HFFc6 (cell line): Measurements from ENCODE around the gene SLC12A2. TPM values are rescaled to one million over a fixed set of nuclear protein-coding genes. Genes with fewer than 3 reads are reported as not detected.

Experiments used
- DNase-seq: peaks from one replicate; pipeline ENCODE4 v3.0.0-alpha.2; 2018
- H3K27ac Mint-ChIP-seq: 2 replicates; pipeline ENCODE4 v1.8.0; 2020; ENCODE audit warnings: mild to moderate bottlenecking, mixed read lengths
- H3K27me3 Mint-ChIP-seq: 2 replicates; pipeline ENCODE4 v1.8.0; 2021; ENCODE audit warnings: mild to moderate bottlenecking, moderate library complexity, mixed read lengths; ENCODE audit not compliant: insufficient read depth
- H3K36me3 Mint-ChIP-seq: 2 replicates; pipeline ENCODE4 v1.8.0; 2021; ENCODE audit warnings: low read depth, mixed read lengths
- H3K4me1 Mint-ChIP-seq: 2 replicates; pipeline ENCODE4 v1.8.0; 2020; ENCODE audit warnings: low read depth, mixed read lengths
- H3K4me3 Mint-ChIP-seq: 2 replicates; pipeline ENCODE4 v1.8.0; 2020; ENCODE audit warnings: mild to moderate bottlenecking, moderate library complexity, mixed read lengths
- H3K9me3 Mint-ChIP-seq: 2 replicates; pipeline ENCODE4 v1.8.0; 2020; ENCODE audit warnings: mild to moderate bottlenecking, mixed read lengths
- CTCF ChIP-seq: fragments of 200-600 bp; sonication (generic); IDR thresholded peaks from 2 replicates; pipeline ENCODE4 v1.5.0; 2021; ENCODE audit warnings: antibody characterized with exemption, mild to moderate bottlenecking
- total RNA-seq, 6 experiments: library from RNA; stranded (reverse); fragmentation: NEBNext Ultra II Directional; extraction: Animal tissue kit (Norgen Biotek cat#: 25700); gene quantifications; 2 replicates in 1 of 6; 3 replicates in 5 of 6; pipeline ENCODE4 v1.2.3, GENCODE V29; 2021

Gene SLC12A2
- total RNA-seq, 6 experiments from 2014 or later: 14.8 to 17.9 (median 16.1) TPM

GRCh38 chr5:128084228-128085167 lies 932 bp downstream of the SLC12A2 start:
- TF ChIP-seq CTCF: no peak
- peak overlapping the region; percentile 34; the same call in 1 of the 2 replicates for H3K27ac Mint-ChIP-seq
- DNase-seq: peak; percentile 2
- peak overlapping the region; percentile 87 for H3K4me3 Mint-ChIP-seq
- H3K36me3 Mint-ChIP-seq: peaks cover 7% of the 10 kb centered on the region
- peaks cover 37% of the 10 kb centered on the region for H3K4me1 Mint-ChIP-seq
- no peaks in the 10 kb centered on the region for H3K9me3 Mint-ChIP-seq
- no peaks in the 10 kb centered on the region for H3K27me3 Mint-ChIP-seq

GRCh38 chr5:128085413-128085812 lies 1.8 kb downstream of the SLC12A2 start:
- peaks cover 30% of the 10 kb centered on the region for H3K4me1 Mint-ChIP-seq
- H3K9me3 Mint-ChIP-seq: no peaks in the 10 kb centered on the region
- H3K36me3 Mint-ChIP-seq: peaks cover 7% of the 10 kb centered on the region
- H3K4me3 Mint-ChIP-seq: peak overlapping the region; percentile 87
- no peak for TF ChIP-seq CTCF
- DNase-seq: no peak
- no peak overlapping the region for H3K27ac Mint-ChIP-seq
- H3K27me3 Mint-ChIP-seq: no peaks in the 10 kb centered on the region

- Mint-ChIP-seq H3K36me3 (peaks cover 6% of the 10 kb centered on the region; the same call in 1 of the 2 replicates), H3K4me3 (no peak overlapping the region), H3K4me1 (peaks cover 14% of the 10 kb centered on the region)
These were observed 8.0 kb downstream of the SLC12A2 start for GRCh38 chr5:128091579-128091978.

GRCh38 chr5:128092144-128092543 lies 8.6 kb downstream of the SLC12A2 start:
- Mint-ChIP-seq H3K4me3 (no peak overlapping the region), H3K9me3 (peaks cover 6% of the 10 kb centered on the region), H3K27ac (no peak overlapping the region), H3K4me1 (peaks cover 14% of the 10 kb centered on the region), H3K27me3 (no peaks in the 10 kb centered on the region), H3K36me3 (peaks cover 10% of the 10 kb centered on the region; the same call in 1 of the 2 replicates)
- no peak for TF ChIP-seq CTCF
- no peak for DNase-seq

More at GRCh38 chr5:128091579-128091978, 8.0 kb downstream of the SLC12A2 start:
- Mint-ChIP-seq H3K27me3 (no peaks in the 10 kb centered on the region), H3K27ac (no peak overlapping the region), H3K9me3 (peaks cover 2% of the 10 kb centered on the region)
- TF ChIP-seq CTCF: no peak
- no peak for DNase-seq

- TF ChIP-seq CTCF: no peak
- Mint-ChIP-seq H3K4me3 (no peak overlapping the region), H3K4me1 (peaks cover 14% of the 10 kb centered on the region), H3K27me3 (no peaks in the 10 kb centered on the region; the same call in 1 of the 2 replicates), H3K36me3 (peaks cover 22% of the 10 kb centered on the region), H3K27ac (no peak overlapping the region), H3K9me3 (peaks cover 18% of the 10 kb centered on the region)
- no peak for DNase-seq
These were observed 9.8 kb downstream of the SLC12A2 start for GRCh38 chr5:128093368-128093767.
